Amniotic stem cell (primary cell): ENCODE results near the gene TMEM131.

Experiments
- DNase-seq: peaks from one replicate; lab custom pipeline; 2025; lab: John Stamatoyannopoulos, UW

TMEM131 gene

DNA sequence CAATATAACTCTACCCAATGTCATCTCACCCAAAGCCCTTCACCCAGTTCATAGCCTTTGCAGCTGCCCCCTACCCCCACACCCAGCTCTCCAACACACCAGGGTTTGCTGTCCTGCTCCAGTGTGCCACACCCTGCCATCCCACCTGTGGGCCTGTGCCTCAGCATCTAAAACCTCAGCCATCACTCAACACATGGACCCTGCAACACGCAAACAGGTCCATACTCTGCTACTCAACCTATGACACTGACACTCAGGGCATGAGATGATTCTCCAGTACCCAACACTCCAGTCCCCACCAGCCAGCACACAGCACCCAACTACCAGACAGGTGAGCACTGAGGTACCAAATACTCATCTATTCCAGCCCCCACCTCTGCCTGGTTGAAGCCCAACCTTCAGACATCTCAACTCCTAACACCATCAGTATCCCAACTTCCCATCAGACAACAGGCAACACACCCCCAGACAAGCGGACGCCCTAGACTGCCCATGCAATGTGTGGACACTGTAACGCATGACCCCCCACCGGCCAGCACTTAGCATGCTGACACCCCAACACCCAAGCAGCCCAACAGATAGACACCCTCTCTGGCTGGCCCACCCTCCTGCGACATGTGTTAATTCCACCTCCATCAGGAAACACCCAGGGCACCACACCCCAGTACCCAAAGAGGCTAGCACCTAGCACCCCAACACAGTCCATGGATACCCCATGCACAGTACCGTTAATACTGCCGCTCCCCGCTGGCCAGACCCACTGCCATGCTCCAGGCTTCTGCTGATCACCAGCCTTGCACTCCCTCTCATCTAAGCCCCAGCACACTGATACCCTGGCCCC lies 257.3 kb downstream of the TMEM131 start:
- no peak for DNase-seq

- DNase-seq, result no peak
Measured at GRCh38 chr2:97737421-97738178, 258.1 kb downstream of the TMEM131 start.

- DNase-seq, result no peak
Measured at GRCh38 chr2:97736608-97737330, 259.0 kb downstream of the TMEM131 start.

DNA sequence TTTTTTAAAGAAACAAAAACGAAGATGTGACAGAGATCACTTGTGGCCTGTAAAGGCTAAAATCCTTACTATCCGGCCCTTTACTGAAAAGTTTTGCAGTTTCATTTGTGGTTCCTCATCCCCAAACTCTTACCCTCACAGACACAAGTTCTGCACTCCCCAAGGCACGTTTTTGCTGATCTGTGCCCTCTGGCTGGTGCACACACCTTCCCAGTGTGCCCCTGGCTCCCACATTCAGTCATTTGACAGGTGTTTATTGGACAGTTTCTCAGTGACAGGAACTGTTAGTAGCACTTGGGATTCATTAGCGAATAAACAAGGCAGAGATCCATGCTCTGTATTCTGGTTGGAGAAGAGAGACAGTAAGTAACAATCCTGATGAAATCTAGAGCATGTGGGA lies 259.6 kb downstream of the TMEM131 start:
- no peak for DNase-seq

DNA sequence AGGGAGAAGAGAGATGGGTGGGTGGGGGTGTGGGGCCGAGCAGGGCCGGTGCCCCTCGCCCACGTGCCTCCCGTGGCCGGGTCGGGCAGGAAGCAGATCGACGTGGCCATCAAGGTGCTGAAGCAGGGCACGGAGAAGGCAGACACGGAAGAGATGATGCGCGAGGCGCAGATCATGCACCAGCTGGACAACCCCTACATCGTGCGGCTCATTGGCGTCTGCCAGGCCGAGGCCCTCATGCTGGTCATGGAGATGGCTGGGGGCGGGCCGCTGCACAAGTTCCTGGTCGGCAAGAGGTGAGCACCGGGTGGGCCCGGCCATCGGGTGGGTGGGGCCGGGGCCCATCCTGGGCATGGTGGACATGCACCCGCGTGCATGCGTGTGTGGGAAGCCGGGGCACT lies 260.6 kb downstream of the TMEM131 start:
- no peak for DNase-seq

DNA sequence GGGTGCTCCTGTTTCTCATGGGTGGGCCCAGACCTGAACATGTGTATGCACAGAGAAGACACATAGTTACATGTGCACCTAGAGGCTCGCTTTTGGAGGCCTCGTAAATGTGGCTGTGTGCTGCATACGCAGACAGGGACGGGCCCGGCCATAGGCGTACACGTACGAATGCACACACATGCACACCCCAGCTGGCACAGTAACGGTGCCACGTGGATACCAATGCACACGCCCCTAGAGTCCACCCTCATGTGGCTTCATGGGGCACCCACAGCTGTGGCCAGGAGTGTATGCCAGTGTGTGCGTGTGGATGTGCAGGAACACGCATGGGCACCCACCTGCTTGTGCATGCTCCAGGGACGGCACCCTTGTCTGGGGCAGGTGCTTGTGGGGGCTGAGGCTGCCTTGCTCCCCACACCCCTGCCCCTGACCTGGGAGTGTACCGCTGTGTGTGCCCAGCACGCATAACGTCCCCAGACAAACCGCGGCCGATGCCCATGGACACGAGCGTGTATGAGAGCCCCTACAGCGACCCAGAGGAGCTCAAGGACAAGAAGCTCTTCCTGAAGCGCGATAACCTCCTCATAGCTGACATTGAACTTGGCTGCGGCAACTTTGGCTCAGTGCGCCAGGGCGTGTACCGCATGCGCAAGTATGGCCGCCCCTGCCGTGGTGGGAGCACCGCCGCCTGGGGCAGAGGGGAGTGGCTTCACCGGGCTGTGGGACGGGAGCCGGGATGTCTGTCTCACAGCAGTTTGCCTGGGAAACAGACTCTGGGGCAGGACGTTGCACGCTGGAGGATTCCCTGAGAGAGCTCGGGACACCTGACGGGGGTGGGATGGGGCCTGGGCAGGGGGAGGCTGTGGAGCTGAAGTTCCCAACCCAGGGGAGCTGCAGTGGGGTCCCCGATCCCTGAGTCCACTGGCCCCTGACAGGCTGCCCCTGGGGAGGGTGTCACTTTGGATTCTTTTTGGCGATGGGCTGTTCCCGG lies 261.4 kb downstream of the TMEM131 start:
- DNase-seq, result no peak

GRCh38 chr2:97733341-97734035 lies 262.3 kb downstream of the TMEM131 start:
- DNase-seq, result no peak

DNA sequence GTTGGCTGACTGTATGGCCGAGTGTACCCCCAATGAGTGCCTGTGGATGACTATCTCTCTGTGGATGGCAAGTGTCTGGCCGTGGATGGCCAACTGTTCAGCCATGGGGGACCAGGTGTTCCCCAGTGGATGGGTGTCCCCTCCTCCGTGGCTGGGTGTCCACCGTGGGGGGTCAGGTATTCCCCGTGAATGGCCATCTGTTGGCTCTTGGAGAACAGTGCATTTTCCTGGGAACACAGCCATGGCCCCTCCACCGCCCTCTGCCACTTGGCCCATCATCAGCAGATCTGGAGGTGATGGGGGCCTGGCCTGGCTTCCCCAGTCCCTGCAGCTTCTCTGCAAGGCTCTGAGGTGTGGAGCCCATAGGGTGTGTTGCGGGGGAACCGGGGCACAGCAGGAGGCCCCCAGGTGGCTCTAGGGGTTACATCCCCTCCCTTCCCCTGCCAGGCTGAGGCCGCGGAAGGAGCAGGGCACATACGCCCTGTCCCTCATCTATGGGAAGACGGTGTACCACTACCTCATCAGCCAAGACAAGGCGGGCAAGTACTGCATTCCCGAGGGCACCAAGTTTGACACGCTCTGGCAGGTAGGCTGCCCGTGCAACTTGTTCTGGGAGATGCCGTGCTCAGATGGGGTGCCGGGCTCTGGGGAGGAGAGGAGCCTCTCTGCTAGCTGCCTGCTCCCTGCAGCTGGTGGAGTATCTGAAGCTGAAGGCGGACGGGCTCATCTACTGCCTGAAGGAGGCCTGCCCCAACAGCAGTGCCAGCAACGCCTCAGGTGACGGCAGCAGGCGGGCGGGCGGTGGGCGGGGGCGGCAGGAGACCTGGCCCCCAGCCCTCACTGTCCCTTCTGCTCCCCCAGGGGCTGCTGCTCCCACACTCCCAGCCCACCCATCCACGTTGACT lies 263.1 kb downstream of the TMEM131 start:
- DNase-seq, result no peak

DNA sequence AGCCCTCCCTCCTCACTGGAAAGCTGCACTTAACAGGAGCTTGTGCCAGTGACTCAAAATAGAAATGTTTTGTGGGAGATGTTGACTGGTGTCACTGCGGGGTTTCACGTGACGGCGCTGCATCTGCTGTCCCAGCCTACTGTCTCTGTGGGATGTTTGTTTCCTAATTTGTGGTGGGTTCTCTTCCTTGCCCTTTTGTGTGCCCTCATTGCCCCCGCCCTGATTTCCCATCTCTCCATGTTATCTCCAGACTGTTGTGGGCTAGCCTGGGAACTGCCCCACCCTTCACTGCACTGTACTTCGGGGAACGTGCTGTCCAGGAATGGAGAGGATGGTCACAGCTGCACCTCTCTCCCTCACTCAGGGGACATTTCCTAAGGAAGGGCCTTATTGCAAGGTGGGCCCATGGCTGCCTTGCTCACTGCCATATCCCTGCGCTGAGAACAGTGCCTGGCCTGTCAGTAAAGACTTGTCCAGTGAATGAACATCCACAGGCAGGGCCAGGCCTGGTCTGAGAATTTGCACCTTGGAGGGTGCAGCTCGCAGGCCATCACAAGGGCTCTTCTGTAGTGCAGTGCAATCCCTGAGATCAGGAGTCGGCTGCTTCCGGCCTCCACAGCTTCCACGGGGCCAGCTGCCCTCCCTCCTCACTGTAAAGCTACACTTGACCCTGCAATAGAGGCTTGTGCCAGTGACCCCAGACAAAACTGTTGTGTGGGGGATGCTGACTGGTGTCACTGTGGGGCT lies 264.3 kb downstream of the TMEM131 start:
- DNase-seq, result no peak

GRCh38 chr2:97730245-97730644 lies 265.5 kb downstream of the TMEM131 start:
- DNase-seq, result no peak

DNA sequence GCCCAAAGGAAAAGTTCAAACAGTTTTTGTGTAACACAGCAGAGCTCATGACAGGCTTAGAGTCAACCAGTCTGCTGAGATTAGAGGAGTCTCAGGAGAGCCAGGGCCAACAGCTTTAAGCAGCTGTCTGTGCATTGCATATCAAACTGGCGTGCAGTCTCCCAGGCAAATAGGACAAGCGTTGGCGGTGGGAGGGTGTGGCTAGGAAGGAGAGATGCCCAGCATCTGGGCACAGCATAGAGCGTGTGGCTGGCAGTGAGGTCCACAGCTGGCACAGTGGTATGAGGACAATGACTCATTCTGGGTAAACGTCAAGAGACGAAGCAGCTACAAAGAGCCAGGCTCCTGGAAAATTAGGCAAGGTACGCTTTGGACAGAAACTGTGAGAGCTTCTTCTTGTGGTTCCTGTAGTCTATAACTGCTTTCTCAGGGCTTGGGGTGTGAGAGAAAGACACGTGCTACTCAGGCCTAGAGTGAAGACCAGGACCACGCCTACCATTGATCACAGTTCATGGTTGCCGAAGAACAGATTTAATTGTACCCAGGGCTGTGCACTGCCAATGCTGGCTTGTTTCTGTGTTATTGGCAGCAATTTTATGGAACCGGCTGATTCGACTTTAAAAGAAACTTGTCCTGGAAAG lies 267.5 kb downstream of the TMEM131 start:
- no peak for DNase-seq

DNA sequence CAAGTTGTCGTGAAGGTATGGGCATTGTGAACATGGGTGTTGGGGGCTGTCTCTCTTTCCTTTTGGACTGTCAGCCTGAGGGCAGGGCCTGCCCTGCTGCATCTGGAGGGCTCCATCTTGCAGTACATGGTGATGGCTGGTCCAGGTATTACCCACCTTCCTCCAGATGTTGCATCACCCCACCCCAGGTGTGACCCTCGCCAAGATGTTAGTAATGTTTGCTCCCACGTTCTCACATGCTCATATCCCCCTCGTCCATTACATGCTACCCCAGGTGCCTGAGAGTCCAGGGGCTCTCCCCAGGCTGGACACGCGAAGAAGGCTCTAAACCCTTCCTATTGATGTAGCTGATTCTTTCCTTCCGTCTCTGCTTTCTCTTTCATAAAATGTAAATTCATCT lies 268.5 kb downstream of the TMEM131 start:
- DNase-seq, result no peak

DNA sequence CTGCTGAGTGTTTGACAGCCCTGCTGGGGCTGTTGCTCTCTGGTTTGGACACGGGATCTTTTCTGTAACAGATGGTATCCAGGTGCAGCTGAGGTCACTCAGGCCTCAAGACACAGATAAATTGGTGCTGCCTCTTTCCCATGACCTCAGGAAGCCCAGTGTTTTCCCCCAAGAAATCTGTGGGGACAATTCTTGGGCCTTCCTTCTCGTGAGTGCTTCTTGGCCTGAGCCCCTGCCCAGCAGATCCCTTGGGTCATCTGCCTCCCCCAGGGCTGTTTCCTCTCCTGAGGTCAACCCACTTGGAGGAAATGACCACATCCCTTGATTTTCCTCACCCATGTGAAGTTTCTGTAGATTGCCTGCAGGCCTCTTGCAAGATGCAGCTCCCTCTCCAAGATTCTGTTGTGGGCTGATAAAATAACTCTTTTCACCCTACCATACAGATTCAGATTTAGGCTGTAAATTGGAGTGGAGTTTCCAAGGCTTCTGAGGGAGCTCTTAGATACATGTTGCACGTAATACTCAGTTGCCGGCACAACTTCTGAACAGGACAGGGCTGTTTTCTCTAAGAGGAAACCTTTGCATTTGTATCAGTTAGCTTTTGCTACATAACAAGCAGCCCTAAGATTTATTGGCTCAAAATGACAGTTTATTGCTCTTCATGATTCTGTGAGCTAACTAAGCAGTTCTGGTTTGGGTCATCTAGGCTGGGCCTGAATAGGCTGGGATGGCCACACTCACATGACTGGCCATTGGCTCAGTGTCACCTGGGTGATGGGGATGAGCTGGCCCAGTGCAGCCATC lies 269.3 kb downstream of the TMEM131 start:
- no peak for DNase-seq

- DNase-seq, result no peak
Measured at GRCh38 chr2:97724946-97725688, 270.6 kb downstream of the TMEM131 start.

GRCh38 chr2:97724501-97724900 lies 271.2 kb downstream of the TMEM131 start:
- DNase-seq, result no peak

DNA sequence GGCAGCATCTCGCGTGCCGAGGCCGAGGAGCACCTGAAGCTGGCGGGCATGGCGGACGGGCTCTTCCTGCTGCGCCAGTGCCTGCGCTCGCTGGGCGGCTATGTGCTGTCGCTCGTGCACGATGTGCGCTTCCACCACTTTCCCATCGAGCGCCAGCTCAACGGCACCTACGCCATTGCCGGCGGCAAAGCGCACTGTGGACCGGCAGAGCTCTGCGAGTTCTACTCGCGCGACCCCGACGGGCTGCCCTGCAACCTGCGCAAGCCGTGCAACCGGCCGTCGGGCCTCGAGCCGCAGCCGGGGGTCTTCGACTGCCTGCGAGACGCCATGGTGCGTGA lies 271.7 kb downstream of the TMEM131 start:
- DNase-seq, result no peak
